GM12878 (cell line): ENCODE results near the gene MPHOSPH8. TPM values are rescaled to one million over a fixed set of nuclear protein-coding genes. Genes with fewer than 3 reads are reported as not detected.

Experiments
- ATAC-seq: fragments of 200-7000 bp; cut with Tn5 transposase; 3 replicates; pipeline ENCODE4 v1.9.1; 2020; ENCODE audit warnings: mild to moderate bottlenecking, moderate library complexity
- BruUV-seq: library from RNA; stranded (reverse); fragments of 400-500 nt; replicated peaks from 2 replicates; lab custom pipeline; 2021; lab: Mats Ljungman, UMichigan
- CTCF ChIA-PET: fragments of 300-600 bp; sonication (Branson Sonifier 250); formaldehyde crosslinking; extraction: SDS; loops from one replicate; lab custom pipeline; 2021; ENCODE audit warnings: inconsistent platforms; lab: Yijun Ruan, JAX
- POLR2A ChIA-PET: fragments of 350-600 bp; formaldehyde crosslinking; extraction: SDS; loops from one replicate; lab custom pipeline; 2021; ENCODE audit warnings: inconsistent platforms; lab: Charles Lee
- RAD21 ChIA-PET: fragments of 300-600 bp; sonication (Branson Sonifier 250); formaldehyde crosslinking; loops from one replicate; lab custom pipeline; 2023; ENCODE audit warnings: antibody characterized with exemption; ENCODE audit not compliant: unreplicated experiment; lab: Charles Lee
- SMC1A ChIA-PET: fragments of 300-600 bp; sonication (Branson Sonifier 250); formaldehyde crosslinking; loops from one replicate; lab custom pipeline; 2023; ENCODE audit not compliant: unreplicated experiment, uncharacterized antibody; lab: Charles Lee
- DNase-seq: peaks from one replicate; pipeline ENCODE4 v3.0.0-alpha.2; 2011; ENCODE audit warnings: low read depth, low spot score
- FAIRE-seq: peaks from 3 replicates; lab custom pipeline; 2011; peaks lifted over from hg19 to GRCh38; lab: Jason Lieb, UNC
- H2AFZ ChIP-seq: 2 replicates; pipeline ENCODE4 v1.6.0; 2011; ENCODE audit warnings: low read depth, low read length, control low read depth; ENCODE audit not compliant: control insufficient read depth
- H3K27ac ChIP-seq: 2 replicates; pipeline ENCODE4 v1.5.1; 2011; ENCODE audit warnings: control low read depth; ENCODE audit not compliant: control insufficient read depth, insufficient read depth
- H3K27me3 ChIP-seq, 2 experiments: replicated peaks in 1 of 2; 2 replicates each; pipeline versions ENCODE4 v1.6.0 to v1.6.1; 2011; ENCODE audit warnings: low read length in 1 of 2; ENCODE audit not compliant: control insufficient read depth in 2 of 2, insufficient read depth in 2 of 2
- H3K36me3 ChIP-seq, 2 experiments: 2 replicates each; pipeline ENCODE4 v1.5.1; 2011; ENCODE audit warnings: low read length in 1 of 2; ENCODE audit not compliant: control insufficient read depth in 2 of 2, insufficient read depth in 2 of 2
- H3K4me1 ChIP-seq: 2 replicates; pipeline ENCODE4 v1.6.1; 2011; ENCODE audit warnings: mild to moderate bottlenecking, low read length, moderate library complexity, mixed read lengths; ENCODE audit not compliant: control insufficient read depth, insufficient read depth
- H3K4me2 ChIP-seq: 2 replicates; pipeline ENCODE4 v1.6.0; 2011; ENCODE audit warnings: control low read depth; ENCODE audit not compliant: control insufficient read depth, insufficient read depth
- H3K4me3 ChIP-seq: fragments of 200-600 bp; sonication (generic); 2 replicates; pipeline ENCODE4 v1.5.1; 2016
- H3K79me2 ChIP-seq: 2 replicates; pipeline ENCODE4 v1.6.0; 2011; ENCODE audit warnings: low read length; ENCODE audit not compliant: control insufficient read depth, insufficient read depth
- H3K9ac ChIP-seq: 2 replicates; pipeline ENCODE4 v1.8.0; 2011; ENCODE audit warnings: low read length, control low read depth, mixed read lengths; ENCODE audit not compliant: control insufficient read depth, insufficient read depth
- H3K9me3 ChIP-seq: replicated peaks from 3 replicates; pipeline ENCODE4 v1.5.1; 2011; ENCODE audit warnings: mild to moderate bottlenecking, low read length; ENCODE audit not compliant: control insufficient read depth, insufficient read depth
- H4K20me1 ChIP-seq: 2 replicates; pipeline ENCODE4 v1.6.0; 2011; ENCODE audit not compliant: control insufficient read depth, insufficient read depth
- EED ChIP-seq: sonication (generic); IDR thresholded peaks from 2 replicates; pipeline ENCODE4 v1.6.1; 2016; ENCODE audit warnings: antibody characterized with exemption, low read depth
- IRF4 ChIP-seq: IDR thresholded peaks from 2 replicates; pipeline ENCODE4 v1.6.1; 2011; ENCODE audit warnings: low read depth, low read length
- JUNB ChIP-seq: IDR thresholded peaks from 2 replicates; pipeline ENCODE4 v1.6.1; 2016; ENCODE audit warnings: antibody characterized with exemption, mild to moderate bottlenecking
- SREBF2 ChIP-seq: IDR thresholded peaks from 2 replicates; pipeline ENCODE4 v1.6.1; 2012; ENCODE audit warnings: mild to moderate bottlenecking, low read length
- ZNF24 ChIP-seq: fragments of 450-650 bp; IDR thresholded peaks from 2 replicates; pipeline ENCODE4 v1.6.1; 2017; ENCODE audit warnings: antibody characterized with exemption, mild to moderate bottlenecking
- ZNF384 ChIP-seq: IDR thresholded peaks from 2 replicates; pipeline ENCODE4 v1.6.1; 2012; ENCODE audit warnings: low read depth, mild to moderate bottlenecking, low read length, improper control_type of control experiment, borderline replicate concordance
- WGBS: methylation state at CpG from one replicate; pipeline ENCODE4 v1.1.6; 2016; ENCODE audit warnings: low lambda C conversion rate; ENCODE audit not compliant: insufficient replicate concordance, insufficient coverage; ENCODE audit errors: missing lambda C conversion rate; 5-methylcytosine and 5-hydroxymethylcytosine counted together
- in situ Hi-C: fragments of 300-500 bp; cut with MboI; formaldehyde crosslinking; loops from 9 replicates; pipeline ENCODE4 v1.14.3; 2018; ENCODE audit warnings: mixed read lengths
- intact Hi-C: fragments of 100-400 bp; cut with micrococcal nuclease; formaldehyde crosslinking; loops from one replicate; pipeline ENCODE4 v1.14.2; 2022; ENCODE audit not compliant: unreplicated experiment
- polyA plus RNA-seq, 11 experiments: library from polyadenylated mRNA; depleted of rRNA in 4 of 11; unstranded in 6 of 11; stranded (reverse) in 5 of 11; fragments of >200 nt; fragmentation: Nextera tagmentation in 4 of 11; fragmentation: Illumina TruSeq in 1 of 11; extraction: Ambion mirVana in 4 of 11; extraction: Trizol in 1 of 11; gene quantifications; 1 replicate in 1 of 11; 2 replicates in 10 of 11; pipeline versions ENCODE4 v1.2.1 to v1.2.3, GENCODE V29; 2011 to 2016; ENCODE audit warnings: inconsistent platforms in 2 of 11, missing spikeins in 2 of 11, low read depth in 1 of 11
- total RNA-seq, 4 experiments: library from RNA; depleted of rRNA in 3 of 4; stranded (reverse); fragments of >200 nt in 3 of 4; fragmentation: Illumina TruSeq in 1 of 4; extraction: Trizol in 1 of 4; gene quantifications; 2 replicates each; pipeline versions ENCODE4 v1.2.1 to v1.2.3, GENCODE V29; 2013 to 2021
- TF ChIP-seq, protein P1 (sequence below): fragments of 450-650 bp; formaldehyde crosslinking; IDR thresholded peaks from 2 replicates; pipeline ENCODE4 v1.4.0; 2020; ENCODE audit warnings: mild to moderate bottlenecking, moderate library complexity

Gene MPHOSPH8
- total and polyA plus RNA-seq, 10 of the 15 experiments (the other 5 are each of a cell fraction or from before 2014, with no cell fraction given): 15.9 to 34.9 (median 26.9) TPM

DNA sequence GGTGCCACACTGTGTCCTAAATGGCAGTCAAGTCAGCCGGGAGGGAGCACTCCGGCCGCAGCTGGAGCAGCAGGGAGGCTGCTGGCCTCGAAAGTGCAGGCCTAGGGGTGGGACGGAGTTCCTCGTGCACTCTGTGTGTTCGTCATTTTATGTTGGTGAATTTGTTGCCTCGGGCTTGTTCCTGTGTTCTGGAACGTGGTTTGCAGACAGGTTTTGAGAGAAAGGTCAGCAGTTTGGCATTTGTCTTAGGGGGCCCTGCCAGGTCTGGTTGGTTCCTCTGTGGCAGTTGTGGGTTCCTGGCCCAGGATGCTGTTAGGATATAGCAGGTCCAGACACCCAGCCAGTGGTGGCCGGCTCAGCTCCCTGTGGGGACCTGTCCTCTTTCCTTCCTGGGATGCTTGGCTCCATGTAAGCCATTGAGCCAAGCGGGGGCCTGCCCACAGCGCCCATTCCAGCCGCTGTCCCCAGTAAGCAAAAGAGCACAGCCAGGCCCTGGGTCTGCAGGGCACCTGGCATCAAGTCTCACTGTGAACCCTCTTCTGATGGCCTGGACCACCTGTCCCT is 30.0 kb downstream of the MPHOSPH8 start:
- intact Hi-C loops (no loop called here), in situ Hi-C loops (no loop called here)
- Histone ChIP-seq H3K79me2 (no peaks in the 10 kb centered on the region), H4K20me1 (no peaks in the 10 kb centered on the region), H3K9ac (no peak overlapping the region), H3K4me2 (no peak overlapping the region), H3K27me3 (no peaks in the 10 kb centered on the region), H3K4me1 (no peaks in the 10 kb centered on the region), H3K4me3 (no peak overlapping the region), H3K27ac (no peak overlapping the region), H3K9me3 (no peaks in the 10 kb centered on the region), H3K36me3 (peaks cover 10 to 37% of the 10 kb centered on the region in 2 experiments)
- FAIRE-seq (no peak), DNase-seq (no peak), ATAC-seq (no peak)
- ChIA-PET CTCF (no interaction called here), RAD21 (no interaction called here), SMC1A (no interaction called here), POLR2A (no interaction called here)
- 88% methylated on average over 13 of the region's 13 CpGs for WGBS
- TF ChIP-seq JUNB: no peak
- TF ChIP-seq ZNF384: no peak
- no peak for TF ChIP-seq EED
- TF ChIP-seq ZNF24: no peak
- no peak for TF ChIP-seq IRF4
- no peak for TF ChIP-seq SREBF2
- TF ChIP-seq, protein P1, sequence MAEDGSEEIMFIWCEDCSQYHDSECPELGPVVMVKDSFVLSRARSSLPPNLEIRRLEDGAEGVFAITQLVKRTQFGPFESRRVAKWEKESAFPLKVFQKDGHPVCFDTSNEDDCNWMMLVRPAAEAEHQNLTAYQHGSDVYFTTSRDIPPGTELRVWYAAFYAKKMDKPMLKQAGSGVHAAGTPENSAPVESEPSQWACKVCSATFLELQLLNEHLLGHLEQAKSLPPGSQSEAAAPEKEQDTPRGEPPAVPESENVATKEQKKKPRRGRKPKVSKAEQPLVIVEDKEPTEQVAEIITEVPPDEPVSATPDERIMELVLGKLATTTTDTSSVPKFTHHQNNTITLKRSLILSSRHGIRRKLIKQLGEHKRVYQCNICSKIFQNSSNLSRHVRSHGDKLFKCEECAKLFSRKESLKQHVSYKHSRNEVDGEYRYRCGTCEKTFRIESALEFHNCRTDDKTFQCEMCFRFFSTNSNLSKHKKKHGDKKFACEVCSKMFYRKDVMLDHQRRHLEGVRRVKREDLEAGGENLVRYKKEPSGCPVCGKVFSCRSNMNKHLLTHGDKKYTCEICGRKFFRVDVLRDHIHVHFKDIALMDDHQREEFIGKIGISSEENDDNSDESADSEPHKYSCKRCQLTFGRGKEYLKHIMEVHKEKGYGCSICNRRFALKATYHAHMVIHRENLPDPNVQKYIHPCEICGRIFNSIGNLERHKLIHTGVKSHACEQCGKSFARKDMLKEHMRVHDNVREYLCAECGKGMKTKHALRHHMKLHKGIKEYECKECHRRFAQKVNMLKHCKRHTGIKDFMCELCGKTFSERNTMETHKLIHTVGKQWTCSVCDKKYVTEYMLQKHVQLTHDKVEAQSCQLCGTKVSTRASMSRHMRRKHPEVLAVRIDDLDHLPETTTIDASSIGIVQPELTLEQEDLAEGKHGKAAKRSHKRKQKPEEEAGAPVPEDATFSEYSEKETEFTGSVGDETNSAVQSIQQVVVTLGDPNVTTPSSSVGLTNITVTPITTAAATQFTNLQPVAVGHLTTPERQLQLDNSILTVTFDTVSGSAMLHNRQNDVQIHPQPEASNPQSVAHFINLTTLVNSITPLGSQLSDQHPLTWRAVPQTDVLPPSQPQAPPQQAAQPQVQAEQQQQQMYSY (CRISPR knock-in tag): no peak
- TF ChIP-seq, all 136 proteins: peak for 0
- H2AFZ ChIP-seq: no peak overlapping the region
- BruUV-seq: no TSS peak
